ENCODE results near the gene DPYD.

The DPYD gene

GRCh38 chr1:97077221-97077620, 843.6 kb downstream of the DPYD start:
- no peaks in the 10 kb centered on the region for H3K4me1 ChIP-seq
- no peaks in the 10 kb centered on the region for H3K36me3 ChIP-seq (replicated peaks)
- H3K27me3 ChIP-seq (ENCODE audit: low read depth): peaks cover 9% of the 10 kb centered on the region
- H3K9me3 ChIP-seq: no peaks in the 10 kb centered on the region
- DNase-seq (ENCODE audit: low spot score in 2 of 2): no peak
- in situ Hi-C loops (cut with MboI; ENCODE audit: low sequenced_read_pairs): no loop called here
- no peak overlapping the region for H3K4me3 ChIP-seq

GRCh38 chr1:97074771-97075170, 846.1 kb downstream of the DPYD start:
- H3K4me3 ChIP-seq: no peak overlapping the region

GRCh38 chr1:97073936-97074335, 846.9 kb downstream of the DPYD start:
- in situ Hi-C loops (cut with MboI; ENCODE audit: low sequenced_read_pairs): no loop called here
- H3K4me3 ChIP-seq: no peak overlapping the region
- H3K4me1 ChIP-seq: no peaks in the 10 kb centered on the region
- 0 out of 2 replicates have a peak, but pooled peaks cover 2% of the 10 kb centered on the region for H3K27me3 ChIP-seq (ENCODE audit: low read depth)
- no peaks in the 10 kb centered on the region for H3K9me3 ChIP-seq
- DNase-seq (ENCODE audit: low spot score in 2 of 2): no peak
- H3K36me3 ChIP-seq (replicated peaks): no peaks in the 10 kb centered on the region

More at GRCh38 chr1:97074771-97075170, 846.1 kb downstream of the DPYD start:
- DNase-seq (ENCODE audit: low spot score in 2 of 2): no peak
- in situ Hi-C loops (cut with MboI; ENCODE audit: low sequenced_read_pairs): no loop called here
- Histone ChIP-seq H3K9me3 (no peaks in the 10 kb centered on the region), H3K27me3 (ENCODE audit: low read depth) (peaks cover 9% of the 10 kb centered on the region), H3K4me1 (no peaks in the 10 kb centered on the region), H3K36me3 (replicated peaks) (no peaks in the 10 kb centered on the region)

GRCh38 chr1:97073169-97073568, 847.7 kb downstream of the DPYD start:
- Histone ChIP-seq H3K9me3 (no peaks in the 10 kb centered on the region), H3K36me3 (replicated peaks) (no peaks in the 10 kb centered on the region), H3K4me1 (no peaks in the 10 kb centered on the region), H3K4me3 (no peak overlapping the region), H3K27me3 (ENCODE audit: low read depth) (0 out of 2 replicates have a peak, but pooled peaks cover under 1% of the 10 kb centered on the region)
- in situ Hi-C loops (cut with MboI; ENCODE audit: low sequenced_read_pairs): no loop called here
- DNase-seq (ENCODE audit: low spot score in 2 of 2): no peak

- Histone ChIP-seq H3K4me1 (no peaks in the 10 kb centered on the region), H3K27me3 (ENCODE audit: low read depth) (no peaks in the 10 kb centered on the region), H3K36me3 (replicated peaks) (no peaks in the 10 kb centered on the region), H3K4me3 (no peak overlapping the region), H3K9me3 (no peaks in the 10 kb centered on the region)
- in situ Hi-C loops (cut with MboI; ENCODE audit: low sequenced_read_pairs): no loop called here
- DNase-seq (ENCODE audit: low spot score in 2 of 2): no peak
Measured at GRCh38 chr1:97071173-97071572, 849.7 kb downstream of the DPYD start.

GRCh38 chr1:97070376-97070775, 850.5 kb downstream of the DPYD start:
- in situ Hi-C loops (cut with MboI; ENCODE audit: low sequenced_read_pairs): no loop called here
- DNase-seq (ENCODE audit: low spot score in 2 of 2): no peak
- Histone ChIP-seq H3K9me3 (no peaks in the 10 kb centered on the region), H3K27me3 (ENCODE audit: low read depth) (no peaks in the 10 kb centered on the region), H3K4me1 (no peaks in the 10 kb centered on the region), H3K36me3 (replicated peaks) (no peaks in the 10 kb centered on the region), H3K4me3 (no peak overlapping the region)

- DNase-seq (ENCODE audit: low spot score in 2 of 2): no peak
- Histone ChIP-seq H3K36me3 (replicated peaks) (no peaks in the 10 kb centered on the region), H3K4me1 (no peaks in the 10 kb centered on the region), H3K27me3 (ENCODE audit: low read depth) (no peaks in the 10 kb centered on the region), H3K9me3 (no peaks in the 10 kb centered on the region), H3K4me3 (no peak overlapping the region)
- in situ Hi-C loops (cut with MboI; ENCODE audit: low sequenced_read_pairs): no loop called here
Measured at GRCh38 chr1:97069312-97069711, 851.5 kb downstream of the DPYD start.

- H3K4me3 ChIP-seq: no peak overlapping the region
- H3K36me3 ChIP-seq (replicated peaks): no peaks in the 10 kb centered on the region
- no peaks in the 10 kb centered on the region for H3K27me3 ChIP-seq (ENCODE audit: low read depth)
- H3K4me1 ChIP-seq: no peaks in the 10 kb centered on the region
- no peaks in the 10 kb centered on the region for H3K9me3 ChIP-seq
- in situ Hi-C loops (cut with MboI; ENCODE audit: low sequenced_read_pairs): no loop called here
- no peak for DNase-seq (ENCODE audit: low spot score in 2 of 2)
Measured at GRCh38 chr1:97066860-97067259, 854.0 kb downstream of the DPYD start.

- DNase-seq (ENCODE audit: low spot score in 2 of 2): no peak
- in situ Hi-C loops (cut with MboI; ENCODE audit: low sequenced_read_pairs): no loop called here
- no peak overlapping the region for H3K4me3 ChIP-seq
- no peaks in the 10 kb centered on the region for H3K27me3 ChIP-seq (ENCODE audit: low read depth)
- no peaks in the 10 kb centered on the region for H3K9me3 ChIP-seq
- H3K4me1 ChIP-seq: no peaks in the 10 kb centered on the region
- no peaks in the 10 kb centered on the region for H3K36me3 ChIP-seq (replicated peaks)
Measured at GRCh38 chr1:97063532-97063931, 857.3 kb downstream of the DPYD start.

- no peak for DNase-seq (ENCODE audit: low spot score in 2 of 2)
- in situ Hi-C loops (cut with MboI; ENCODE audit: low sequenced_read_pairs): no loop called here
- Histone ChIP-seq H3K27me3 (ENCODE audit: low read depth) (no peaks in the 10 kb centered on the region), H3K4me3 (no peak overlapping the region), H3K36me3 (replicated peaks) (no peaks in the 10 kb centered on the region), H3K4me1 (no peaks in the 10 kb centered on the region), H3K9me3 (no peaks in the 10 kb centered on the region)
Measured at GRCh38 chr1:97061604-97062003, 859.2 kb downstream of the DPYD start.

- H3K27me3 ChIP-seq (ENCODE audit: low read depth): no peaks in the 10 kb centered on the region
- DNase-seq (ENCODE audit: low spot score in 2 of 2): no peak
- no peaks in the 10 kb centered on the region for H3K4me1 ChIP-seq
- no peak overlapping the region for H3K4me3 ChIP-seq
- 0 out of 2 replicates have a peak, but pooled peaks cover 4% of the 10 kb centered on the region for H3K9me3 ChIP-seq
- H3K36me3 ChIP-seq (replicated peaks): no peaks in the 10 kb centered on the region
- in situ Hi-C loops (cut with MboI; ENCODE audit: low sequenced_read_pairs): no loop called here
Measured at GRCh38 chr1:97056386-97056785, 864.4 kb downstream of the DPYD start.

GRCh38 chr1:97053268-97053667, 867.6 kb downstream of the DPYD start:
- H3K4me1 ChIP-seq: no peaks in the 10 kb centered on the region
- H3K36me3 ChIP-seq (replicated peaks): no peaks in the 10 kb centered on the region
- no peaks in the 10 kb centered on the region for H3K27me3 ChIP-seq (ENCODE audit: low read depth)
- H3K9me3 ChIP-seq: 0 out of 2 replicates have a peak, but pooled peaks cover 4% of the 10 kb centered on the region
- in situ Hi-C loops (cut with MboI; ENCODE audit: low sequenced_read_pairs): no loop called here
- no peak for DNase-seq (ENCODE audit: low spot score in 2 of 2)
- H3K4me3 ChIP-seq: no peak overlapping the region

- H3K36me3 ChIP-seq (replicated peaks): no peaks in the 10 kb centered on the region
- no peaks in the 10 kb centered on the region for H3K27me3 ChIP-seq (ENCODE audit: low read depth)
- no peak overlapping the region for H3K4me3 ChIP-seq
- in situ Hi-C loops (cut with MboI; ENCODE audit: low sequenced_read_pairs): no loop called here
- DNase-seq (ENCODE audit: low spot score in 2 of 2): no peak
- H3K9me3 ChIP-seq: 0 out of 2 replicates have a peak, but pooled peaks cover 4% of the 10 kb centered on the region
- H3K4me1 ChIP-seq: no peaks in the 10 kb centered on the region
Measured at GRCh38 chr1:97051823-97052222, 869.0 kb downstream of the DPYD start.

GRCh38 chr1:97050506-97050905, 870.3 kb downstream of the DPYD start:
- in situ Hi-C loops (cut with MboI; ENCODE audit: low sequenced_read_pairs): no loop called here
- H3K36me3 ChIP-seq (replicated peaks): no peaks in the 10 kb centered on the region
- no peak overlapping the region for H3K4me3 ChIP-seq
- 0 out of 2 replicates have a peak, but pooled peaks cover 2% of the 10 kb centered on the region for H3K9me3 ChIP-seq
- H3K4me1 ChIP-seq: no peaks in the 10 kb centered on the region
- DNase-seq (ENCODE audit: low spot score in 2 of 2): peak; percentile 16 to 21
- no peaks in the 10 kb centered on the region for H3K27me3 ChIP-seq (ENCODE audit: low read depth)

GRCh38 chr1:97047421-97047793, 873.4 kb downstream of the DPYD start:
- no peak for DNase-seq (ENCODE audit: low spot score in 2 of 2)
- in situ Hi-C loops (cut with MboI; ENCODE audit: low sequenced_read_pairs): no loop called here
- H3K9me3 ChIP-seq: no peaks in the 10 kb centered on the region
- no peaks in the 10 kb centered on the region for H3K36me3 ChIP-seq (replicated peaks)
- no peaks in the 10 kb centered on the region for H3K4me1 ChIP-seq
- no peaks in the 10 kb centered on the region for H3K27me3 ChIP-seq (ENCODE audit: low read depth)
- H3K4me3 ChIP-seq: no peak overlapping the region
